Astrocyte (in vitro differentiated cells and primary cell): ENCODE results near the gene BCR. TPM values are rescaled to one million over a fixed set of nuclear protein-coding genes. Genes with fewer than 3 reads are reported as not detected.

Source experiments
- DNase-seq: peaks from one replicate; pipeline ENCODE4 v3.0.0-alpha.2; 2010; ENCODE audit warnings: low read depth
- FAIRE-seq: peaks from 2 replicates; lab custom pipeline; 2011; peaks lifted over from hg19 to GRCh38; lab: Jason Lieb, UNC
- H2AFZ ChIP-seq: 2 replicates; pipeline ENCODE4 v1.6.0; 2012; ENCODE audit warnings: low read depth, low read length, inconsistent platforms
- H3K27ac ChIP-seq: 2 replicates; pipeline ENCODE4 v1.5.1; 2011; ENCODE audit warnings: low read depth, low read length, inconsistent platforms
- H3K27me3 ChIP-seq: 2 replicates; pipeline ENCODE4 v1.6.0; 2011; ENCODE audit warnings: low read length, inconsistent platforms; ENCODE audit not compliant: insufficient read depth
- H3K36me3 ChIP-seq: 2 replicates; pipeline ENCODE4 v1.5.1; 2011; ENCODE audit warnings: low read length, inconsistent platforms; ENCODE audit not compliant: insufficient read depth
- H3K4me1 ChIP-seq: 2 replicates; pipeline ENCODE4 v1.5.1; 2011; ENCODE audit warnings: low read length, inconsistent platforms; ENCODE audit not compliant: insufficient read depth
- H3K4me2 ChIP-seq: 2 replicates; pipeline ENCODE4 v1.6.0; 2012; ENCODE audit warnings: low read length, inconsistent platforms
- H3K4me3 ChIP-seq: 2 replicates; pipeline ENCODE4 v1.5.1; 2011; ENCODE audit warnings: low read depth, mild to moderate bottlenecking, low read length, inconsistent platforms; ENCODE audit not compliant: insufficient read depth
- H3K79me2 ChIP-seq: 2 replicates; pipeline ENCODE4 v1.6.0; 2012; ENCODE audit warnings: mild to moderate bottlenecking, low read length, inconsistent platforms; ENCODE audit not compliant: insufficient read depth
- H3K9ac ChIP-seq: 2 replicates; pipeline ENCODE4 v1.6.0; 2012; ENCODE audit warnings: mild to moderate bottlenecking, low read length, inconsistent platforms
- H3K9me3 ChIP-seq: 2 replicates; pipeline ENCODE4 v1.5.1; 2012; ENCODE audit warnings: low read depth, mild to moderate bottlenecking, low read length, inconsistent platforms; ENCODE audit not compliant: insufficient read depth
- H4K20me1 ChIP-seq: 2 replicates; pipeline ENCODE4 v1.6.0; 2012; ENCODE audit warnings: low read length, inconsistent platforms; ENCODE audit not compliant: insufficient read depth
- H3K27ac Mint-ChIP-seq: one replicate; pipeline ENCODE4 v1.8.0; 2021; ENCODE audit warnings: mild to moderate bottlenecking, mixed read lengths; ENCODE audit not compliant: unreplicated experiment
- H3K27me3 Mint-ChIP-seq: one replicate; pipeline ENCODE4 v1.8.0; 2021; ENCODE audit warnings: low read depth, mixed read lengths; ENCODE audit not compliant: unreplicated experiment
- H3K36me3 Mint-ChIP-seq: one replicate; pipeline ENCODE4 v1.8.0; 2021; ENCODE audit warnings: low read depth, mixed read lengths; ENCODE audit not compliant: unreplicated experiment
- H3K4me1 Mint-ChIP-seq: one replicate; pipeline ENCODE4 v1.8.0; 2021; ENCODE audit warnings: low read depth, mixed read lengths; ENCODE audit not compliant: unreplicated experiment
- H3K4me3 Mint-ChIP-seq: one replicate; pipeline ENCODE4 v1.8.0; 2021; ENCODE audit warnings: mild to moderate bottlenecking, moderate library complexity, mixed read lengths; ENCODE audit not compliant: unreplicated experiment
- H3K9me3 Mint-ChIP-seq: one replicate; pipeline ENCODE4 v1.8.0; 2021; ENCODE audit warnings: mild to moderate bottlenecking, mixed read lengths; ENCODE audit not compliant: unreplicated experiment
- CTCF ChIP-seq: IDR thresholded peaks from 2 replicates; pipeline ENCODE4 v1.5.1; 2011; ENCODE audit warnings: low read depth, mild to moderate bottlenecking, inconsistent platforms, low read length, moderate library complexity; ENCODE audit not compliant: insufficient read depth
- EZH2 ChIP-seq: IDR thresholded peaks from 2 replicates; pipeline ENCODE4 v1.6.1; 2012; ENCODE audit warnings: mild to moderate bottlenecking, low read length, inconsistent platforms; ENCODE audit not compliant: insufficient read depth
- total RNA-seq: library from RNA; stranded (reverse); gene quantifications from 2 replicates; pipeline ENCODE4 v1.2.1, GENCODE V29; 2021

Gene BCR
- total RNA-seq, 1 donor from 2014 or later: 48.9 TPM

GRCh38 chr22:23258826-23259170 lies 78.5 kb downstream of the BCR start:
- H3K36me3 Mint-ChIP-seq: peaks cover 15% of the 10 kb centered on the region
- no peak for TF ChIP-seq EZH2
- TF ChIP-seq CTCF: no peak
- no peak for FAIRE-seq
- no peak for DNase-seq
- H3K27me3 ChIP-seq: no peaks in the 10 kb centered on the region
- H3K9ac ChIP-seq: no peak overlapping the region
- H3K27ac Mint-ChIP-seq: no peak overlapping the region
- no peaks in the 10 kb centered on the region for H3K4me1 ChIP-seq
- no peak overlapping the region for H3K4me3 ChIP-seq
- H3K4me2 ChIP-seq: no peak overlapping the region
- no peaks in the 10 kb centered on the region for H3K36me3 ChIP-seq
- H4K20me1 ChIP-seq: peaks cover 70% of the 10 kb centered on the region
- no peaks in the 10 kb centered on the region for H3K27me3 Mint-ChIP-seq
- H3K9me3 ChIP-seq: no peaks in the 10 kb centered on the region
- H3K4me3 Mint-ChIP-seq: no peak overlapping the region
- H3K27ac ChIP-seq: no peak overlapping the region
- H3K9me3 Mint-ChIP-seq: no peaks in the 10 kb centered on the region
- H3K4me1 Mint-ChIP-seq: peaks cover 5% of the 10 kb centered on the region
- H2AFZ ChIP-seq: no peak overlapping the region
- H3K79me2 ChIP-seq: peaks cover 6% of the 10 kb centered on the region

- H3K79me2 ChIP-seq: peaks cover 4% of the 10 kb centered on the region
- Mint-ChIP-seq H3K27me3 (no peaks in the 10 kb centered on the region), H3K9me3 (no peaks in the 10 kb centered on the region), H3K4me1 (peaks cover 5% of the 10 kb centered on the region), H3K36me3 (peaks cover 19% of the 10 kb centered on the region), H3K27ac (peak overlapping the region; percentile 26), H3K4me3 (no peak overlapping the region)
- no peaks in the 10 kb centered on the region for H3K27me3 ChIP-seq
- peaks cover 2% of the 10 kb centered on the region for H3K36me3 ChIP-seq
- TF ChIP-seq EZH2: no peak
- no peak for TF ChIP-seq CTCF
- no peaks in the 10 kb centered on the region for H3K9me3 ChIP-seq
- H3K9ac ChIP-seq: no peak overlapping the region
- no peak overlapping the region for H3K27ac ChIP-seq
- H2AFZ ChIP-seq: no peak overlapping the region
- FAIRE-seq (no peak), DNase-seq (no peak)
- H3K4me1 ChIP-seq: no peaks in the 10 kb centered on the region
- H3K4me3 ChIP-seq: no peak overlapping the region
- no peak overlapping the region for H3K4me2 ChIP-seq
- peaks cover 63% of the 10 kb centered on the region for H4K20me1 ChIP-seq
Observed at GRCh38 chr22:23259916-23260644, 79.8 kb downstream of the BCR start.
